K562 (cell line): ENCODE measurements around the gene CABS1. TPM values are rescaled to one million over a fixed set of nuclear protein-coding genes. Genes with fewer than 3 reads are reported as not detected.

Experiments
- ATAC-seq: fragments of 200-7000 bp; cut with Tn5 transposase; 3 replicates; pipeline ENCODE4 v1.9.1; 2020; ENCODE audit warnings: moderate library complexity
- BruUV-seq: library from RNA; stranded (reverse); fragments of 400-500 nt; replicated peaks from 2 replicates; lab custom pipeline; 2021; lab: Mats Ljungman, UMichigan
- CTCF ChIA-PET: fragments of 300-600 bp; formaldehyde crosslinking; extraction: SDS; loops from one replicate; lab custom pipeline; 2021; ENCODE audit warnings: low intra/inter-chr PET ratio; lab: Yijun Ruan, JAX
- POLR2A ChIA-PET: fragments of 300-600, 350-650 bp; sonication (Branson Sonifier 250); formaldehyde crosslinking; extraction: SDS; loops from one replicate; lab custom pipeline; 2021; ENCODE audit warnings: antibody characterized with exemption, inconsistent platforms; lab: Yijun Ruan, JAX
- DNase-seq, 4 experiments: peaks; one replicate each; pipeline versions ENCODE4 v3.0.0 to v3.0.0-alpha.2; 2011 to 2018; ENCODE audit warnings: low spot score in 3 of 4, mixed read lengths in 3 of 4; ENCODE audit errors: extremely low read depth in 1 of 4
- FAIRE-seq: peaks from 2 replicates; lab custom pipeline; 2011; peaks lifted over from hg19 to GRCh38; lab: Jason Lieb, UNC
- H2AFZ ChIP-seq: 2 replicates; pipeline ENCODE4 v1.6.0; 2011; ENCODE audit warnings: low read depth, low read length, control low read depth, inconsistent platforms
- H3K27ac ChIP-seq: fragments of 200-600 bp; 3 replicates; pipeline ENCODE4 v1.8.0; 2011; ENCODE audit warnings: low read depth, mild to moderate bottlenecking, control low read depth, inconsistent platforms, low read length, moderate library complexity, mixed read lengths; ENCODE audit errors: extremely low read depth
- H3K27me3 ChIP-seq, 2 experiments: fragments of 300-600 bp in 1 of 2; 2 replicates in 1 of 2; 3 replicates in 1 of 2; pipeline versions ENCODE4 v1.6.0 to v1.8.0; 2011; ENCODE audit warnings: inconsistent platforms in 2 of 2, low read length in 2 of 2, mild to moderate bottlenecking in 1 of 2, mixed read lengths in 1 of 2, moderate library complexity in 1 of 2; ENCODE audit not compliant: control insufficient read depth in 2 of 2, insufficient read depth in 2 of 2
- H3K36me3 ChIP-seq: fragments of 300-600 bp; 3 replicates; pipeline ENCODE4 v1.8.0; 2011; ENCODE audit warnings: mild to moderate bottlenecking, low read length, inconsistent platforms; ENCODE audit not compliant: control insufficient read depth, insufficient read depth
- H3K4me1 ChIP-seq, 2 experiments: fragments of 200-600 bp in 1 of 2; replicated peaks in 1 of 2; 2 replicates in 1 of 2; 3 replicates in 1 of 2; pipeline versions ENCODE4 v1.5.1 to v1.8.0; 2011; ENCODE audit warnings: inconsistent platforms in 2 of 2, low read length in 2 of 2, mild to moderate bottlenecking in 1 of 2, mixed read lengths in 1 of 2, moderate library complexity in 1 of 2; ENCODE audit not compliant: control insufficient read depth in 2 of 2, insufficient read depth in 2 of 2
- H3K4me2 ChIP-seq: 2 replicates; pipeline ENCODE4 v1.6.1; 2011; ENCODE audit warnings: low read length, control low read depth, inconsistent platforms, mixed read lengths; ENCODE audit not compliant: insufficient read depth
- H3K4me3 ChIP-seq: fragments of 200-600 bp; sonication (generic), shearing (Covaris generic); 2 replicates; pipeline ENCODE4 v1.5.1; 2016; ENCODE audit warnings: control low read depth, inconsistent platforms
- H3K79me2 ChIP-seq: fragments of 200-600 bp; 3 replicates; pipeline ENCODE4 v1.8.0; 2011; ENCODE audit warnings: low read length, inconsistent platforms; ENCODE audit not compliant: control insufficient read depth, insufficient read depth
- H3K9ac ChIP-seq, 2 experiments: 2 replicates each; pipeline versions ENCODE4 v1.6.0 to v1.6.1; 2011; ENCODE audit warnings: low read depth in 2 of 2, low read length in 2 of 2, control low read depth in 1 of 2, inconsistent platforms in 1 of 2, mild to moderate bottlenecking in 1 of 2, mixed read lengths in 1 of 2; ENCODE audit not compliant: insufficient read depth in 1 of 2
- H3K9me1 ChIP-seq: one replicate; pipeline ENCODE4 v1.6.0; 2011; ENCODE audit warnings: inconsistent platforms, mild to moderate bottlenecking, low read length, moderate library complexity; ENCODE audit not compliant: control insufficient read depth, insufficient read depth
- H3K9me3 ChIP-seq: replicated peaks from 2 replicates; pipeline ENCODE4 v1.5.1; 2011; ENCODE audit warnings: low read depth, low read length, inconsistent platforms; ENCODE audit not compliant: control insufficient read depth, insufficient read depth
- H4K20me1 ChIP-seq: replicated peaks from 2 replicates; pipeline ENCODE4 v1.6.1; 2011; ENCODE audit warnings: low read length, inconsistent platforms, mixed read lengths; ENCODE audit not compliant: control insufficient read depth, insufficient read depth
- BRCA1 ChIP-seq, 2 experiments: fragments of 450-650 bp in 1 of 2; sonication (generic) in 1 of 2; formaldehyde crosslinking in 1 of 2; IDR thresholded peaks; 2 replicates each; pipeline versions ENCODE4 v1.5.0 to v1.6.1; 2017 to 2020; ENCODE audit warnings: mild to moderate bottlenecking in 1 of 2, missing genetic modification reagents in 1 of 2
- CBX8 ChIP-seq: fragments of 200-600 bp; sonication (generic); IDR thresholded peaks from 2 replicates; pipeline ENCODE4 v1.6.1; 2012; ENCODE audit warnings: borderline replicate concordance, mixed run types, low read depth, mild to moderate bottlenecking, moderate library complexity, mixed read lengths, low read length, control low read depth, inconsistent platforms; ENCODE audit not compliant: poor library complexity, severe bottlenecking; ENCODE audit errors: extremely low read depth
- DEAF1 ChIP-seq: fragments of 450-650 bp; formaldehyde crosslinking; IDR thresholded peaks from 2 replicates; pipeline ENCODE4 v1.4.0; 2020; ENCODE audit warnings: mild to moderate bottlenecking, moderate library complexity
- NELFE ChIP-seq: IDR thresholded peaks from 2 replicates; pipeline ENCODE4 v1.6.1; 2011; ENCODE audit warnings: mild to moderate bottlenecking; ENCODE audit not compliant: insufficient read depth, insufficient read length
- NFIX ChIP-seq: fragments of 250-450 bp; sonication (Bioruptor Pico); IDR thresholded peaks from 2 replicates; pipeline ENCODE4 v1.4.0; 2020; ENCODE audit warnings: low read depth, mild to moderate bottlenecking, moderate library complexity
- PHF8 ChIP-seq: fragments of 200-600 bp; sonication (generic); IDR thresholded peaks from 2 replicates; pipeline ENCODE4 v1.6.1; 2012; ENCODE audit warnings: mixed run types, mild to moderate bottlenecking, inconsistent platforms, low read length, moderate library complexity, borderline replicate concordance
- RBM34 ChIP-seq: fragments of 200-400 bp; formaldehyde crosslinking; IDR thresholded peaks from 2 replicates; pipeline ENCODE4 v1.6.1; 2018; ENCODE audit warnings: low read length, borderline replicate concordance; ENCODE audit not compliant: insufficient read depth
- SETDB1 ChIP-seq: IDR thresholded peaks from one replicate; pipeline ENCODE4 v1.6.1; 2012; ENCODE audit warnings: low read length, control low read depth, inconsistent platforms
- SRSF3 ChIP-seq: fragments of 200-400 bp; formaldehyde crosslinking; IDR thresholded peaks from 2 replicates; pipeline ENCODE4 v1.6.1; 2016; ENCODE audit warnings: mild to moderate bottlenecking, low read length, moderate library complexity; ENCODE audit not compliant: insufficient read depth
- TCF7 ChIP-seq: sonication (generic); IDR thresholded peaks from 2 replicates; pipeline ENCODE4 v1.6.1; 2016; ENCODE audit warnings: antibody characterized with exemption, borderline replicate concordance
- ZBTB8A ChIP-seq: fragments of 450-650 bp; IDR thresholded peaks from 2 replicates; pipeline ENCODE4 v1.6.1; 2018; ENCODE audit warnings: mild to moderate bottlenecking, moderate library complexity; ENCODE audit not compliant: partially characterized antibody
- ZNF175 ChIP-seq: fragments of 200-800 bp; sonication (Bioruptor generic); IDR thresholded peaks from 2 replicates; pipeline ENCODE4 v1.6.1; 2016; ENCODE audit warnings: low read depth, mild to moderate bottlenecking, missing genetic modification characterization, missing compliant biosample characterization
- ZNF778 ChIP-seq: fragments of 450-650 bp; formaldehyde crosslinking; IDR thresholded peaks from 2 replicates; pipeline ENCODE4 v1.4.0; 2020; ENCODE audit warnings: mild to moderate bottlenecking, moderate library complexity
- WGBS: fragments of 100-300 bp; shearing (Covaris generic); methylation state at CpG from one replicate; pipeline ENCODE4 v1.1.6; 2016; ENCODE audit warnings: low coverage, mixed read lengths; ENCODE audit not compliant: insufficient coverage; ENCODE audit errors: missing lambda C conversion rate; 5-methylcytosine and 5-hydroxymethylcytosine counted together
- in situ Hi-C: fragments of 300-500 bp; cut with MboI; formaldehyde crosslinking; loops from 4 replicates; pipeline ENCODE4 v1.15.0; 2018; ENCODE audit warnings: inconsistent platforms, mixed read lengths
- intact Hi-C: fragments of 100-400 bp; cut with micrococcal nuclease; formaldehyde crosslinking; loops from 2 replicates; pipeline ENCODE4 v1.14.2; 2022
- polyA plus RNA-seq, 8 experiments: library from polyadenylated mRNA; depleted of rRNA in 4 of 8; stranded (reverse) in 5 of 8; unstranded in 3 of 8; fragments of >200 nt; fragmentation: Nextera tagmentation in 2 of 8; fragmentation: Illumina TruSeq in 1 of 8; extraction: Ambion mirVana in 2 of 8; extraction: Trizol in 1 of 8; gene quantifications; 2 replicates each; pipeline versions ENCODE4 v1.2.1 to v1.2.3, GENCODE V29; 2011 to 2014; ENCODE audit warnings: inconsistent platforms in 1 of 8, missing spikeins in 1 of 8
- total RNA-seq, 7 experiments: library from RNA; depleted of rRNA in 6 of 7; stranded (reverse); fragments of >200 nt in 6 of 7; fragmentation: Illumina TruSeq in 2 of 7; extraction: Trizol in 2 of 7; gene quantifications; 2 replicates each; pipeline versions ENCODE4 v1.2.1 to v1.2.3, GENCODE V29; 2011 to 2021; ENCODE audit warnings: low replicate concordance in 1 of 7
- TF ChIP-seq, protein P1 (sequence below): fragments of 250-450 bp; sonication (Bioruptor Pico); IDR thresholded peaks from 2 replicates; pipeline ENCODE4 v1.5.0; 2021; ENCODE audit warnings: mild to moderate bottlenecking, moderate library complexity

Gene CABS1
- total and polyA plus RNA-seq, 9 of the 15 experiments (the other 6 are each of a cell fraction or from before 2014, with no cell fraction given): not detected

- POLR2A ChIA-PET: no interaction called here
- WGBS: 0% methylated on average over 1 of the region's 1 CpG
- H3K27ac ChIP-seq: no peak overlapping the region
Measured at GRCh38 chr4:70315928-70316327, 18.9 kb upstream of the CABS1 start.

GRCh38 chr4:70326052-70326451 lies 8.7 kb upstream of the CABS1 start:
- no peak for DNase-seq
- Histone ChIP-seq H3K36me3 (no peaks in the 10 kb centered on the region), H3K9ac (no peak overlapping the region), H3K9me3 (no peaks in the 10 kb centered on the region), H3K27ac (no peak overlapping the region), H3K4me3 (no peak overlapping the region), H2AFZ (no peak overlapping the region), H3K9me1 (no peaks in the 10 kb centered on the region), H4K20me1 (no peaks in the 10 kb centered on the region), H3K79me2 (no peaks in the 10 kb centered on the region), H3K27me3 (no peaks in the 10 kb centered on the region), H3K4me2 (no peak overlapping the region), H3K4me1 (no peaks in the 10 kb centered on the region)
- no peak for ATAC-seq
- ChIA-PET CTCF (no interaction called here), POLR2A (no interaction called here)
- 0% methylated on average over 2 of the region's 2 CpGs for WGBS
- BruUV-seq: no TSS peak
- in situ Hi-C loops (no loop called here), intact Hi-C loops (no loop called here)
- TF ChIP-seq, protein P1, sequence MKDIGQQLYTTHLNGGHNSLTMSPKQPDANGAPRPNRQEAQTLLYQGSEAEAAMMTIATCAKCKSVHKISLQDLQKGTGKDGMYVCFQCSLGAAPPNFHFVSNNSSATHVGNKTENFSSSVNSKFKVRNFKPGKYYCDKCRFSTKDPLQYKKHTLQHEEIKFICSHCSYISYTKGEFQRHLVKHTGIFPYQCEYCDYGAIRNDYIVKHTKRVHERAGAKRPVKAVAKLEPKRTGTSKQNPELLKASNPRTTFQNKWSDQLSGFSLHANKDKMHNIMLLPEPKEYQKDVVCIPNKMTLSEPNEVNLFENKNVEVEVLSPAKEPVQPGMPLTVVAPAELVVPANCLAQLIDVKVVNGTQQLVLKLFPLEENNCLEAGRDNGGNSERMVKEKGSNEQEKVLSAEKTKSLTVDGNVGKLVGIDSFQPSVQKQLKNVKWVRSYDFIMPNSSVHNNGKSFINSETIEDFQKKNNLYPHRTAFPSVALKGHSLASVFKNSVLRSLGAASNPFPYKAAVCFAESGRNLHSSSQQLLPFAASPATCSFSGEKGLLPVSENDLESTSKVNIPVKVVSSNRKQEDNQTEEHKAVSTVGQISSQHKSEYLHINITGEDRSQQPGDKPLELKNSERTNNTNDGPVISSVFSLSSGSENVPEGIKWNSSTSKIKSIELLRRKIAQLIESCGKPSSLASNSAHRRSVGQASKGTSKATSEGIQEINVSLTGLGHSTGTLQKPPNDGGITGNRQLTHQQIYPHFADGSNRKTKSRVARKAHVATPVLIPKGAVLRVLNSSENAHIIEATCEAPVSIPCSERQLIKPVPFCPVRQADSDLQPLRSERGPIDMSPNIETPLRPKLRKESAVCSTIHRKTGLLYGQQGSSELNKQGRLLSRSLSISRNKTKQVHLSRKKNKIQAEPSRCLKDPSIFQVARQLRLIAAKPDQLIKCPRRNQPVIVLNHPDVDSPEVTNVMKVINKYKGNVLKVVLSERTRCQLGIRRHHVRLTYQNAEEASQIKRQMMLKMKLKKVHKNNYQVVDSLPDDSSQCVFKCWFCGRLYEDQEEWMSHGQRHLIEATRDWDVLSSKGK (CRISPR knock-in tag): no peak
- TF ChIP-seq PHF8: no peak
- TF ChIP-seq TCF7: no peak
- no peak for TF ChIP-seq SETDB1
- no peak for TF ChIP-seq DEAF1 (CRISPR knock-in tag)
- no peak for TF ChIP-seq BRCA1 (IDR thresholded peaks at IDR 0.05)
- no peak for TF ChIP-seq BRCA1 (CRISPR knock-in tag; IDR thresholded peaks at IDR 0.05)
- TF ChIP-seq ZBTB8A: no peak
- no peak for TF ChIP-seq ZNF778 (CRISPR knock-in tag)
- no peak for FAIRE-seq

More at GRCh38 chr4:70315928-70316327, 18.9 kb upstream of the CABS1 start:
- CTCF ChIA-PET: no interaction called here
- no TSS peak for BruUV-seq
- no peaks in the 10 kb centered on the region for H4K20me1 ChIP-seq
- H2AFZ ChIP-seq: no peak overlapping the region
- H3K4me1 ChIP-seq: no peaks in the 10 kb centered on the region
- no peaks in the 10 kb centered on the region for H3K79me2 ChIP-seq
- DNase-seq (no peak), FAIRE-seq (no peak)
- intact Hi-C loops: no loop called here
- H3K9me3 ChIP-seq: no peaks in the 10 kb centered on the region
- no peak overlapping the region for H3K9ac ChIP-seq
- H3K4me2 ChIP-seq: no peak overlapping the region
- H3K4me3 ChIP-seq: no peak overlapping the region
- no peaks in the 10 kb centered on the region for H3K9me1 ChIP-seq
- no peaks in the 10 kb centered on the region for H3K27me3 ChIP-seq
- H3K36me3 ChIP-seq: no peaks in the 10 kb centered on the region
- no peak for TF ChIP-seq RBM34
- no peak for TF ChIP-seq ZNF175
- no peak for TF ChIP-seq CBX8
- no peak for TF ChIP-seq NFIX (CRISPR knock-in tag)
- TF ChIP-seq NELFE: no peak
- no peak for TF ChIP-seq SRSF3
- TF ChIP-seq, all 486 proteins: peak for 0
- in situ Hi-C loops: no loop called here
- ATAC-seq: no peak
